Measurements from ENCODE around the gene RMDN2. TPM values are rescaled to one million over a fixed set of nuclear protein-coding genes. Genes with fewer than 3 reads are reported as not detected.

RMDN2 gene
- total RNA-seq, 1 experiment from 2014 or later: 5.3 TPM

GRCh38 chr2:37893327-37893726, 31.8 kb upstream of the RMDN2 start:
- Histone ChIP-seq H3K4me3 (no peak overlapping the region), H3K27ac (no peak overlapping the region), H3F3A (ENCODE audit: insufficient read depth, low read depth) (peaks cover 4% of the 10 kb centered on the region; the same call in 1 of the 2 replicates), H3K79me2 (ENCODE audit: low read depth) (no peaks in the 10 kb centered on the region), H3K27me3 (ENCODE audit: insufficient read depth, low read depth) (no peaks in the 10 kb centered on the region), H3K9me3 (ENCODE audit: insufficient read depth, low read depth) (no peaks in the 10 kb centered on the region), H2AFZ (no peak overlapping the region), H4K20me1 (ENCODE audit: insufficient read depth) (no peaks in the 10 kb centered on the region), H3K36me3 (ENCODE audit: low read depth) (no peaks in the 10 kb centered on the region), H3K4me2 (no peak overlapping the region), H3K4me1 (replicated peaks; ENCODE audit: insufficient read depth) (no peaks in the 10 kb centered on the region), H3K9me2 (ENCODE audit: insufficient read depth) (no peaks in the 10 kb centered on the region)
- intact Hi-C loops (cut with micrococcal nuclease; ENCODE audit: unreplicated experiment): loop anchor here (10.0 kb wide), 3 partner anchors 71 to 1109 kb away; no protein-coding TSS in a partner anchor
- no TSS peak for BruUV-seq (replicated peaks)
- CTCF ChIA-PET: no interaction called here
- DNase-seq: no peak
- TF ChIP-seq EZH2 (IDR thresholded peaks at IDR 0.05; ENCODE audit: low read depth) (no peak), CTCF (conservative IDR thresholded peaks at IDR 0.05) (no peak)
- POLR2A ChIA-PET (ENCODE audit: unreplicated experiment): no interaction called here

GRCh38 chr2:37894047-37894446, 31.0 kb upstream of the RMDN2 start:
- Histone ChIP-seq H3K79me2 (ENCODE audit: low read depth) (no peaks in the 10 kb centered on the region), H3K36me3 (ENCODE audit: low read depth) (no peaks in the 10 kb centered on the region), H3K4me2 (no peak overlapping the region), H3K9me2 (ENCODE audit: insufficient read depth) (no peaks in the 10 kb centered on the region), H3K9me3 (ENCODE audit: insufficient read depth, low read depth) (no peaks in the 10 kb centered on the region), H3K4me1 (replicated peaks; ENCODE audit: insufficient read depth) (no peaks in the 10 kb centered on the region), H4K20me1 (ENCODE audit: insufficient read depth) (no peaks in the 10 kb centered on the region), H3F3A (ENCODE audit: insufficient read depth, low read depth) (peaks cover 4% of the 10 kb centered on the region; the same call in 1 of the 2 replicates), H3K27ac (no peak overlapping the region), H2AFZ (no peak overlapping the region), H3K27me3 (ENCODE audit: insufficient read depth, low read depth) (no peaks in the 10 kb centered on the region), H3K4me3 (no peak overlapping the region)
- CTCF ChIA-PET: interaction anchor here (0.7 kb wide), 1 partner anchor 68 kb away, joined by 3 read pairs; no protein-coding TSS in a partner anchor
- no peak for TF ChIP-seq EZH2 (IDR thresholded peaks at IDR 0.05; ENCODE audit: low read depth)
- no peak for TF ChIP-seq CTCF (conservative IDR thresholded peaks at IDR 0.05)
- intact Hi-C loops (cut with micrococcal nuclease; ENCODE audit: unreplicated experiment): loop anchor here (10.0 kb wide), 3 partner anchors 71 to 1109 kb away; no protein-coding TSS in a partner anchor
- no TSS peak for BruUV-seq (replicated peaks)
- DNase-seq: no peak
- POLR2A ChIA-PET (ENCODE audit: unreplicated experiment): no interaction called here

- Histone ChIP-seq H3K36me3 (ENCODE audit: low read depth) (no peaks in the 10 kb centered on the region), H3K9me2 (ENCODE audit: insufficient read depth) (no peaks in the 10 kb centered on the region), H3K4me3 (no peak overlapping the region), H3K4me1 (replicated peaks; ENCODE audit: insufficient read depth) (no peaks in the 10 kb centered on the region), H2AFZ (no peak overlapping the region), H3K9me3 (ENCODE audit: insufficient read depth, low read depth) (no peaks in the 10 kb centered on the region), H3F3A (ENCODE audit: insufficient read depth, low read depth) (peaks cover 4% of the 10 kb centered on the region; the same call in 1 of the 2 replicates), H3K4me2 (no peak overlapping the region), H3K27me3 (ENCODE audit: insufficient read depth, low read depth) (no peaks in the 10 kb centered on the region), H3K27ac (no peak overlapping the region), H4K20me1 (ENCODE audit: insufficient read depth) (no peaks in the 10 kb centered on the region), H3K79me2 (ENCODE audit: low read depth) (no peaks in the 10 kb centered on the region)
- ChIA-PET CTCF (interaction anchor here (0.7 kb wide), 1 partner anchor 68 kb away, joined by 3 read pairs; no protein-coding TSS in a partner anchor), POLR2A (ENCODE audit: unreplicated experiment) (no interaction called here)
- TF ChIP-seq CTCF (conservative IDR thresholded peaks at IDR 0.05): no peak
- TF ChIP-seq EZH2 (IDR thresholded peaks at IDR 0.05; ENCODE audit: low read depth): no peak
- intact Hi-C loops (cut with micrococcal nuclease; ENCODE audit: unreplicated experiment): loop anchor here (10.0 kb wide), 3 partner anchors 70 to 1110 kb away; no protein-coding TSS in a partner anchor
- DNase-seq: no peak
- BruUV-seq (replicated peaks): no TSS peak
Observed at GRCh38 chr2:37894601-37895000, 30.5 kb upstream of the RMDN2 start.
